ENCODE results near the gene GOLGA6B. TPM values are rescaled to one million over a fixed set of nuclear protein-coding genes. Genes with fewer than 3 reads are reported as not detected.
"Not testable (repeated sequence)": the region's sequence is repeated elsewhere in the genome, so short reads cannot be mapped to it uniquely, and the experiment has no call there.

Gene GOLGA6B
- polyA plus RNA-seq, 1 of the 3 experiments (the other 2 are of a cell fraction), result not detected

- no peak overlapping the region for H2AFZ ChIP-seq (ENCODE audit: low read depth)
- H3K27ac ChIP-seq (ENCODE audit: low read depth in 2 of 2, low read length in 1 of 2), result no peak overlapping the region
- H3K9me2 ChIP-seq, result no peaks in the 10 kb centered on the region
- H3K4me1 ChIP-seq (ENCODE audit: control insufficient read depth in 1 of 2, insufficient read depth in 2 of 2, low read depth in 1 of 2, low read length in 1 of 2), result no peaks in the 10 kb centered on the region
- no peak overlapping the region for H3K9ac ChIP-seq
- WGBS (ENCODE audit: low lambda C conversion rate), result 95% methylated on average over 9 of the region's 9 CpGs
- no peak overlapping the region for H3K4me3 ChIP-seq (ENCODE audit: low read depth in 2 of 2, low read length in 1 of 2)
- no peaks in the 10 kb centered on the region for H3K9me3 ChIP-seq
- peaks cover 6% of the 10 kb centered on the region for H3K79me2 ChIP-seq (ENCODE audit: insufficient read depth)
- no peaks in the 10 kb centered on the region for H3K27me3 ChIP-seq (ENCODE audit: insufficient read depth)
- TF ChIP-seq NRF1 (IDR thresholded peaks at IDR 0.05; ENCODE audit: low read depth, low read length) (no peak), JUND (IDR thresholded peaks at IDR 0.05) (no peak), TAF1 (IDR thresholded peaks at IDR 0.05; ENCODE audit: borderline replicate concordance, low read depth, low read length) (no peak), FOXM1 (IDR thresholded peaks at IDR 0.05; ENCODE audit: low read depth) (no peak), RAD21 (IDR thresholded peaks at IDR 0.05; ENCODE audit: low read length) (no peak)
- ChIA-PET CTCF (no interaction called here), POLR2A (no interaction called here)
- no peaks in the 10 kb centered on the region for H4K20me1 ChIP-seq (ENCODE audit: insufficient read depth)
- no peak for DNase-seq
- H3K36me3 ChIP-seq (replicated peaks in 1 of 2; ENCODE audit: control insufficient read depth in 1 of 2, insufficient read depth in 2 of 2, low read length in 1 of 2), result no peaks in the 10 kb centered on the region
- no peak overlapping the region for H3K4me2 ChIP-seq
- H3F3A ChIP-seq (replicated peaks; ENCODE audit: insufficient read depth), result no peaks in the 10 kb centered on the region
These were observed 45.6 kb downstream of the GOLGA6B start for GRCh38 chr15:72700076-72700475.

GRCh38 chr15:72706266-72706665 lies 51.8 kb downstream of the GOLGA6B start:
- H3K9ac ChIP-seq, result no peak overlapping the region
- WGBS (ENCODE audit: low lambda C conversion rate), result 86% methylated on average over 11 of the region's 11 CpGs

GRCh38 chr15:72708551-72709303 lies 54.2 kb downstream of the GOLGA6B start:
- peaks cover 10 to 12% of the 10 kb centered on the region in 2 experiments for H3K36me3 ChIP-seq (replicated peaks in 1 of 2; ENCODE audit: control insufficient read depth in 1 of 2, insufficient read depth in 2 of 2, low read length in 1 of 2)
- H3F3A ChIP-seq (replicated peaks; ENCODE audit: insufficient read depth); H3K9me2 ChIP-seq; POLR2A ChIA-PET; H3K27me3 ChIP-seq (ENCODE audit: insufficient read depth); H3K4me2 ChIP-seq; H3K9me3 ChIP-seq; H3K9ac ChIP-seq; H3K79me2 ChIP-seq (ENCODE audit: insufficient read depth); DNase-seq; H3K27ac ChIP-seq (ENCODE audit: low read depth in 2 of 2, low read length in 1 of 2); H3K4me3 ChIP-seq (ENCODE audit: low read depth in 2 of 2, low read length in 1 of 2); H3K4me1 ChIP-seq (ENCODE audit: control insufficient read depth in 1 of 2, insufficient read depth in 2 of 2, low read depth in 1 of 2, low read length in 1 of 2); H2AFZ ChIP-seq (ENCODE audit: low read depth); H4K20me1 ChIP-seq (ENCODE audit: insufficient read depth): not testable (repeated sequence)
- CTCF ChIA-PET, result interaction anchor here (1.1 to 4.7 kb wide), 2 partner anchors 14 to 418 kb away, joined by 3 to 27 read pairs; no protein-coding TSS in a partner anchor
- WGBS (ENCODE audit: low lambda C conversion rate), result 93% methylated on average over 8 of the region's 8 CpGs

More at GRCh38 chr15:72706266-72706665, 51.8 kb downstream of the GOLGA6B start:
- Histone ChIP-seq H3K27me3 (ENCODE audit: insufficient read depth) (no peaks in the 10 kb centered on the region), H4K20me1 (ENCODE audit: insufficient read depth) (no peaks in the 10 kb centered on the region), H3K4me1 (ENCODE audit: control insufficient read depth in 1 of 2, insufficient read depth in 2 of 2, low read depth in 1 of 2, low read length in 1 of 2) (no peaks in the 10 kb centered on the region; a peak in 1 of 4 replicates), H3K4me2 (no peak overlapping the region), H3K79me2 (ENCODE audit: insufficient read depth) (no peaks in the 10 kb centered on the region), H3K9me3 (no peaks in the 10 kb centered on the region), H3K9me2 (no peaks in the 10 kb centered on the region), H2AFZ (ENCODE audit: low read depth) (no peak overlapping the region), H3K36me3 (replicated peaks in 1 of 2; ENCODE audit: control insufficient read depth in 1 of 2, insufficient read depth in 2 of 2, low read length in 1 of 2) (no peaks in the 10 kb centered on the region), H3K27ac (ENCODE audit: low read depth in 2 of 2, low read length in 1 of 2) (no peak overlapping the region), H3F3A (replicated peaks; ENCODE audit: insufficient read depth) (no peaks in the 10 kb centered on the region), H3K4me3 (ENCODE audit: low read depth in 2 of 2, low read length in 1 of 2) (no peak overlapping the region)
- no peak for DNase-seq
- no peak for TF ChIP-seq FOSL2 (IDR thresholded peaks at IDR 0.05; ENCODE audit: borderline replicate concordance, low read depth)
- no peak for TF ChIP-seq CHD2 (IDR thresholded peaks at IDR 0.05; ENCODE audit: low read length, partially characterized antibody)
- no peak for TF ChIP-seq GATA2 (CRISPR knock-in tag; IDR thresholded peaks at IDR 0.05)
- TF ChIP-seq USF1 (IDR thresholded peaks at IDR 0.05; ENCODE audit: borderline replicate concordance, low read depth), result no peak
- no peak for TF ChIP-seq YY1 (IDR thresholded peaks at IDR 0.05; ENCODE audit: low read depth)
- TF ChIP-seq RFX5 (IDR thresholded peaks at IDR 0.05; ENCODE audit: low read length), result no peak
- no peak for TF ChIP-seq JUND (IDR thresholded peaks at IDR 0.05)
- TF ChIP-seq NFIC (IDR thresholded peaks at IDR 0.05; ENCODE audit: borderline replicate concordance), result no peak
- TF ChIP-seq NRF1 (IDR thresholded peaks at IDR 0.05; ENCODE audit: low read depth, low read length), result no peak
- ChIA-PET POLR2A (no interaction called here), CTCF (interaction anchor here (1.4 to 2.9 kb wide), 2 partner anchors 16 to 20 kb away, joined by 3 to 16 read pairs; partner anchors contain the start of genes BBS4 and HIGD2B)

Small RNA genes lying within 50 kb of the gene (small RNA-seq; reads per million reads assigned to genes)
- 0 reads per million in 7 experiments for gene RN7SL853P

Other genes with a start within 250 kb of the GOLGA6B start
- gene ARIH1, start 180.4 kb upstream of the GOLGA6B start, polyA plus RNA-seq (2012; rRNA removed), result 36.4 and 48.3 TPM in 2 replicates
- not detected in 2 replicates for gene HIGD2B, start 31.5 kb downstream of the GOLGA6B start, polyA plus RNA-seq (2012; rRNA removed)
- 18.5 and 27.8 TPM in 2 replicates for gene BBS4, start 31.5 kb downstream of the GOLGA6B start, polyA plus RNA-seq (2012; rRNA removed)
- 57.3 and 70.7 TPM in 2 replicates for gene ADPGK, start 129.1 kb downstream of the GOLGA6B start, polyA plus RNA-seq (2012; rRNA removed)

Data from SK-N-SH (cell line).